ENCODE results near the gene PRKN. TPM values are rescaled to one million over a fixed set of nuclear protein-coding genes. Genes with fewer than 3 reads are reported as not detected.
"Not testable (repeated sequence)": the region's sequence is repeated elsewhere in the genome, so short reads cannot be mapped to it uniquely, and the experiment has no call there.

Gene PRKN
- total RNA-seq, 2 donors from 2014 or later, result 3.3 to 4.8 TPM

- no peaks in the 10 kb centered on the region for H3K9me3 ChIP-seq (ENCODE audit: control insufficient read depth, low read length)
- H3K4me3 Mint-ChIP-seq, result no peak overlapping the region
- no peaks in the 10 kb centered on the region for H3K4me1 ChIP-seq (ENCODE audit: control insufficient read depth, insufficient read depth, low read length)
- H3K4me3 ChIP-seq (ENCODE audit: low read length), result no peak overlapping the region
- H3K9me3 Mint-ChIP-seq, result no peaks in the 10 kb centered on the region
- H3K4me1 Mint-ChIP-seq, result no peaks in the 10 kb centered on the region
- no peak overlapping the region for H3K27ac ChIP-seq (ENCODE audit: low read depth, low read length)
- no peak for TF ChIP-seq CTCF (conservative IDR thresholded peaks at IDR 0.05)
- no peaks in the 10 kb centered on the region for H3K27me3 ChIP-seq (ENCODE audit: control insufficient read depth, insufficient read depth, low read length, poor library complexity, severe bottlenecking)
- H3K27ac Mint-ChIP-seq, result no peak overlapping the region
- DNase-seq, result no peak
- H3K36me3 ChIP-seq (ENCODE audit: control insufficient read depth, insufficient read depth, low read length), result no peaks in the 10 kb centered on the region
- no peak overlapping the region for H3K9ac ChIP-seq (ENCODE audit: extremely low read depth, low read length, poor library complexity, severe bottlenecking)
- H3K27me3 Mint-ChIP-seq (ENCODE audit: insufficient read depth), result no peaks in the 10 kb centered on the region
- no peaks in the 10 kb centered on the region for H3K36me3 Mint-ChIP-seq (ENCODE audit: low read depth)
- WGBS, 2 experiments (ENCODE audit: insufficient coverage in 1 of 2, insufficient read length in 1 of 2), result 100% methylated on average over 3 of the region's 4 CpGs; no CpG with 5 or more reads in 1 of the 2 experiments
Measured at GRCh38 chr6:161870236-161870901, 857.2 kb downstream of the PRKN start.

- H3K9me3 Mint-ChIP-seq, result no peaks in the 10 kb centered on the region
- Histone ChIP-seq H3K36me3 (ENCODE audit: control insufficient read depth, insufficient read depth, low read length) (no peaks in the 10 kb centered on the region), H3K4me3 (ENCODE audit: low read length) (no peak overlapping the region), H3K9ac (ENCODE audit: extremely low read depth, low read length, poor library complexity, severe bottlenecking) (no peak overlapping the region), H3K4me1 (ENCODE audit: control insufficient read depth, insufficient read depth, low read length) (no peaks in the 10 kb centered on the region), H3K27ac (ENCODE audit: low read depth, low read length) (no peak overlapping the region), H3K27me3 (ENCODE audit: control insufficient read depth, insufficient read depth, low read length, poor library complexity, severe bottlenecking) (no peaks in the 10 kb centered on the region), H3K9me3 (ENCODE audit: control insufficient read depth, low read length) (no peaks in the 10 kb centered on the region)
- 87 to 93% methylated on average over 4 of the region's 4 CpGs for WGBS, 2 experiments (ENCODE audit: insufficient coverage in 1 of 2, insufficient read length in 1 of 2)
- TF ChIP-seq CTCF (conservative IDR thresholded peaks at IDR 0.05), result no peak
- DNase-seq, result no peak
- no peak overlapping the region for H3K27ac Mint-ChIP-seq
- H3K36me3 Mint-ChIP-seq (ENCODE audit: low read depth), result no peaks in the 10 kb centered on the region
- H3K4me3 Mint-ChIP-seq, result no peak overlapping the region
- H3K27me3 Mint-ChIP-seq (ENCODE audit: insufficient read depth), result no peaks in the 10 kb centered on the region
- H3K4me1 Mint-ChIP-seq, result no peaks in the 10 kb centered on the region
Measured at GRCh38 chr6:161869491-161869890, 858.1 kb downstream of the PRKN start.

DNA sequence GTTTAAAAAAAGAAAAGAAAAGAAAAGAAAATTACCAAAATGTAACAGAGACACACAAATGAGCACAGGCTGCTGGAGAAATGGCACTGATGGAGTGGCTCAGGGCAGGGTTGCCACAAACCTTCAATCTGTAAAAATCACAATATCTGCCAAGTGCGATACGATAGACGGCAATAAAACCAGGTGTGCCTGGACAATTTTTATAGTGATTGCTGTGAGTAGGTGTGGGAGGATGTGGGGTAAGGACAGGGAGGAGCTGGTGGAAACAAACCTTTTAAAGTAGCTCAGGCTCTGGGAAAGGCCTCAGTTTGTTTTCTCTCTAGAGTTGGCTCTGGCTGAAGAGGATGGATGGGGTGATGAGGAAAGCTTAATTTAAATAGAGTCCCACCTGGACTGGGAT is 861.0 kb downstream of the PRKN start:
- no peaks in the 10 kb centered on the region for H3K4me1 Mint-ChIP-seq
- no peaks in the 10 kb centered on the region for H3K27me3 ChIP-seq (ENCODE audit: control insufficient read depth, insufficient read depth, low read length, poor library complexity, severe bottlenecking)
- H3K27me3 Mint-ChIP-seq (ENCODE audit: insufficient read depth), result no peaks in the 10 kb centered on the region
- no peak for DNase-seq
- no peak overlapping the region for H3K4me3 ChIP-seq (ENCODE audit: low read length)
- no peak overlapping the region for H3K9ac ChIP-seq (ENCODE audit: extremely low read depth, low read length, poor library complexity, severe bottlenecking)
- no peak overlapping the region for H3K4me3 Mint-ChIP-seq
- H3K36me3 Mint-ChIP-seq (ENCODE audit: low read depth), result no peaks in the 10 kb centered on the region
- H3K27ac Mint-ChIP-seq, result no peak overlapping the region
- H3K27ac ChIP-seq (ENCODE audit: low read depth, low read length), result no peak overlapping the region
- WGBS, 2 experiments (ENCODE audit: insufficient coverage in 1 of 2, insufficient read length in 1 of 2), result 93 to 95% methylated on average over 3 of the region's 3 CpGs
- H3K4me1 ChIP-seq (ENCODE audit: control insufficient read depth, insufficient read depth, low read length), result no peaks in the 10 kb centered on the region
- H3K9me3 Mint-ChIP-seq, result no peaks in the 10 kb centered on the region
- no peak for TF ChIP-seq CTCF (conservative IDR thresholded peaks at IDR 0.05)
- no peaks in the 10 kb centered on the region for H3K9me3 ChIP-seq (ENCODE audit: control insufficient read depth, low read length)
- H3K36me3 ChIP-seq (ENCODE audit: control insufficient read depth, insufficient read depth, low read length), result no peaks in the 10 kb centered on the region

- H3K36me3 ChIP-seq (ENCODE audit: control insufficient read depth, insufficient read depth, low read length), result not testable (repeated sequence)
Measured at GRCh38 chr6:161861061-161861460, 866.5 kb downstream of the PRKN start.

More at GRCh38 chr6:161861061-161861460, 866.5 kb downstream of the PRKN start:
- not testable (repeated sequence) for H3K27ac ChIP-seq (ENCODE audit: low read depth, low read length); H3K27me3 ChIP-seq (ENCODE audit: control insufficient read depth, insufficient read depth, low read length, poor library complexity, severe bottlenecking); H3K27me3 Mint-ChIP-seq (ENCODE audit: insufficient read depth); H3K4me1 Mint-ChIP-seq; H3K36me3 Mint-ChIP-seq (ENCODE audit: low read depth); H3K4me1 ChIP-seq (ENCODE audit: control insufficient read depth, insufficient read depth, low read length); H3K27ac Mint-ChIP-seq; H3K9ac ChIP-seq (ENCODE audit: extremely low read depth, low read length, poor library complexity, severe bottlenecking); H3K4me3 Mint-ChIP-seq; H3K9me3 Mint-ChIP-seq; DNase-seq; H3K4me3 ChIP-seq (ENCODE audit: low read length); H3K9me3 ChIP-seq (ENCODE audit: control insufficient read depth, low read length)
- WGBS, 2 experiments (ENCODE audit: insufficient coverage in 1 of 2, insufficient read length in 1 of 2), result 86% methylated on average over 2 of the region's 2 CpGs; no CpG with 5 or more reads in 1 of the 2 experiments

Data from endodermal cell (in vitro differentiated cells).